Brain (organoid and tissue), 1 donor: ENCODE results near the gene NLN. TPM values are rescaled to one million over a fixed set of nuclear protein-coding genes. Genes with fewer than 3 reads are reported as not detected.

Experiments
- polyA plus RNA-seq: library from polyadenylated mRNA; stranded (reverse); fragments of 350-450 nt; fragmentation: Illumina TruSeq; extraction: RNeasy Lipid Tissue Mini Kit (QIAGEN cat#74804); gene quantifications from one replicate; pipeline ENCODE4 v1.2.3, GENCODE V29; 2015; ENCODE audit warnings: low read depth, low replicate concordance; ENCODE audit not compliant: insufficient read depth

Gene NLN
- polyA plus RNA-seq, 1 donor from 2014 or later: 25.7 TPM

Other genes starting within 250 kb of the NLN start
- gene ADAMTS6, start 240.3 kb upstream of the NLN start, polyA plus RNA-seq: 0.08 TPM
- gene CENPK, start 159.0 kb upstream of the NLN start, polyA plus RNA-seq: 4.1 TPM
- 7.2 TPM for gene PPWD1, start 158.9 kb upstream of the NLN start, polyA plus RNA-seq
- gene TRIM23, start 97.9 kb upstream of the NLN start, polyA plus RNA-seq: 5.4 TPM
- 0.59 TPM for gene SHLD3, start 97.2 kb upstream of the NLN start, polyA plus RNA-seq
- gene TRAPPC13, start 97.2 kb upstream of the NLN start, polyA plus RNA-seq: 7.7 TPM
- 8.2 TPM for gene SGTB, start 96 bp upstream of the NLN start, polyA plus RNA-seq
- gene ERBIN, start 204.4 kb downstream of the NLN start, polyA plus RNA-seq: 9.2 TPM